Parathyroid adenoma (tissue), 2 donors: ENCODE measurements around the gene PITRM1.

Source experiments
- H2AFZ ChIP-seq: fragments of 300-600 bp; sonication (generic); one replicate; pipeline ENCODE4 v1.7.0; 2017; ENCODE audit warnings: antibody characterized with exemption, mild to moderate bottlenecking
- H3K27ac ChIP-seq: fragments of 300-600 bp; sonication (generic); one replicate; pipeline ENCODE4 v1.7.0; 2017
- H3K27me3 ChIP-seq: fragments of 300-600 bp; sonication (generic); one replicate; pipeline ENCODE4 v1.7.0; 2017; ENCODE audit warnings: low read length; ENCODE audit not compliant: control insufficient read depth, insufficient read depth
- H3K36me3 ChIP-seq: fragments of 300-600 bp; sonication (generic); one replicate; pipeline ENCODE4 v1.7.0; 2017; ENCODE audit warnings: low read length; ENCODE audit not compliant: control insufficient read depth, insufficient read depth
- H3K4me1 ChIP-seq: fragments of 300-600 bp; sonication (generic); one replicate; pipeline ENCODE4 v1.7.0; 2017; ENCODE audit warnings: control low read depth
- H3K4me2 ChIP-seq: fragments of 300-600 bp; sonication (generic); one replicate; pipeline ENCODE4 v1.7.0; 2017; ENCODE audit warnings: low read length
- H3K4me3 ChIP-seq: fragments of 300-600 bp; sonication (generic); one replicate; pipeline ENCODE4 v1.7.0; 2017; ENCODE audit warnings: low read depth, low read length
- H3K79me2 ChIP-seq: fragments of 300-600 bp; sonication (generic); one replicate; pipeline ENCODE4 v1.7.0; 2017; ENCODE audit warnings: control low read depth
- H3K9ac ChIP-seq: fragments of 300-600 bp; sonication (generic); one replicate; pipeline ENCODE4 v1.7.0; 2017; ENCODE audit warnings: mild to moderate bottlenecking
- H3K9me3 ChIP-seq: fragments of 300-600 bp; sonication (generic); one replicate; pipeline ENCODE4 v1.7.0; 2017; ENCODE audit warnings: low read length; ENCODE audit not compliant: control insufficient read depth
- TF ChIP-seq, protein P1 (sequence below): fragments of 300-600 bp; sonication (generic); IDR thresholded peaks from one replicate; pipeline ENCODE4 v1.7.0; 2017; ENCODE audit warnings: antibody characterized with exemption, mild to moderate bottlenecking
- donor health status: primary hyperparathyroidism.

PITRM1 gene

DNA sequence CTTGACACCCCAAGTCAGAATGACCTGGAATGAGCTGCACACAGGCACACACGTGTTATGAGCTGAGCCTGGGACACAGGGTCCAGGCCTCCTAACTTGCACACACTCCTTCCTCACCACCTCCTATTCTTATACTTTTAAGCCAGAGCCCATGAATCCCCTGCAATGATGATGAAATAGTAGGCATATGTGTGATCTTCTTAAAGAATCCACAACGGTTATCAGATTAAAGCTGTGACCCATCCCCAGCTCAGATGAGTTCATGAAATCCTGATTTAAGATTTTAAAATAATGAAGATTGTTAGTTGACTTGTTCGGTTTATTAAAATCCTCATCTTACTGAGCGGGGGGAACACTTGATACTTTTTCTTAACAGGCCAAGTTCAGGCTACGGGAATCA lies 38.6 kb downstream of the PITRM1 start:
- Histone ChIP-seq H3K9me3 (no peaks in the 10 kb centered on the region), H3K36me3 (no peaks in the 10 kb centered on the region), H3K4me1 (no peaks in the 10 kb centered on the region), H3K27ac (no peak overlapping the region), H3K4me3 (no peak overlapping the region), H3K9ac (no peak overlapping the region), H3K79me2 (no peaks in the 10 kb centered on the region), H3K4me2 (no peak overlapping the region), H2AFZ (no peak overlapping the region), H3K27me3 (no peaks in the 10 kb centered on the region)
- TF ChIP-seq, protein P1, sequence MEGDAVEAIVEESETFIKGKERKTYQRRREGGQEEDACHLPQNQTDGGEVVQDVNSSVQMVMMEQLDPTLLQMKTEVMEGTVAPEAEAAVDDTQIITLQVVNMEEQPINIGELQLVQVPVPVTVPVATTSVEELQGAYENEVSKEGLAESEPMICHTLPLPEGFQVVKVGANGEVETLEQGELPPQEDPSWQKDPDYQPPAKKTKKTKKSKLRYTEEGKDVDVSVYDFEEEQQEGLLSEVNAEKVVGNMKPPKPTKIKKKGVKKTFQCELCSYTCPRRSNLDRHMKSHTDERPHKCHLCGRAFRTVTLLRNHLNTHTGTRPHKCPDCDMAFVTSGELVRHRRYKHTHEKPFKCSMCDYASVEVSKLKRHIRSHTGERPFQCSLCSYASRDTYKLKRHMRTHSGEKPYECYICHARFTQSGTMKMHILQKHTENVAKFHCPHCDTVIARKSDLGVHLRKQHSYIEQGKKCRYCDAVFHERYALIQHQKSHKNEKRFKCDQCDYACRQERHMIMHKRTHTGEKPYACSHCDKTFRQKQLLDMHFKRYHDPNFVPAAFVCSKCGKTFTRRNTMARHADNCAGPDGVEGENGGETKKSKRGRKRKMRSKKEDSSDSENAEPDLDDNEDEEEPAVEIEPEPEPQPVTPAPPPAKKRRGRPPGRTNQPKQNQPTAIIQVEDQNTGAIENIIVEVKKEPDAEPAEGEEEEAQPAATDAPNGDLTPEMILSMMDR = no peak

DNA sequence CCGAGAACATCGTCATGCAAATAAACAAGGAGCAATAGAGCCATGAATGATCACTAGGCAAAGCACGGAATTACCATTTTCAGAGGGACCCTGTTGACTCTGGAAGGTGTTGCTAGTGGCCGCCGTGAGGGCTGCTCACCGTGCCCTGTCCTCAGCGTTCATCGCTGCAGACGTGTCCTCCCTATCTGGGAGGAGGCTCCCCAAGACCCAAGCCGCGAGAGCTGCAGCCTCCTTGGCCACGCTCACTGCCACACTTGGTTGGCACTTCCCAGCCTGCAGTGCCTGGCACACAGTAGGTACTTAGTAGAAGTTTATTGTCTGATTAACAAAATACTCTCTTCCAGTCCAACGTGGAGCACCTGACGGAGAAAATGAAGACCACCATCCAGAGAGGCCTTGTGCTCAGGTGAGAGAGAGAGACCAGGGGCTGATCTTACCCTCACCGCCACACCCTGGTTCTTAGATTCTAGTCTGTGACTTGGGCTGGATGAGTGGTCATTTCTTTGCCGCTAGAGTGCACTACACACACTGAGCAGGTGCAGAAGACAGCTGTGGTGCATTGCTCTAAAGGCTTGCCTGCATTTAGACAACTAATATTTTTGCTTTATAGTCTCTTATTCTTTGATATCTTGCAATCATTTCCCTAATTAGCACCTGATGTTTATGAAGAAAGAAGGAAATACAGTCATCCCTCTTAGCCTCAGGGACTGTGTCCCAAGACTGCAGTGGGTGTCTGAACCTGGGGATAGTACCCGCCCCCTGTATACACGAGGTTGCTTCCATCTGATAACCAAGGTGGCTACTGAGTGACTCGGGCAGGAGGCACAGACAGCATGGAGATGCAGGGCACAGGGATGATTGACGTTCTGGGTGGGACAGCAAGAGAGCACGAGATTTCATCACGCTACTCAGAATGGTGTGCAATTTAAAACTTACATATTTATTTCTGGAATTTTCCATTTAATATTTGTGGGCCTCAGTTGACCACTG lies 40.3 kb downstream of the PITRM1 start:
- Histone ChIP-seq H3K4me2 (no peak overlapping the region), H3K27me3 (no peaks in the 10 kb centered on the region), H3K9ac (no peak overlapping the region), H3K4me1 (no peaks in the 10 kb centered on the region), H3K79me2 (no peaks in the 10 kb centered on the region), H3K27ac (no peak overlapping the region), H3K36me3 (no peaks in the 10 kb centered on the region), H3K4me3 (no peak overlapping the region), H2AFZ (no peak overlapping the region), H3K9me3 (no peaks in the 10 kb centered on the region)
- TF ChIP-seq, protein P1 = no peak

DNA sequence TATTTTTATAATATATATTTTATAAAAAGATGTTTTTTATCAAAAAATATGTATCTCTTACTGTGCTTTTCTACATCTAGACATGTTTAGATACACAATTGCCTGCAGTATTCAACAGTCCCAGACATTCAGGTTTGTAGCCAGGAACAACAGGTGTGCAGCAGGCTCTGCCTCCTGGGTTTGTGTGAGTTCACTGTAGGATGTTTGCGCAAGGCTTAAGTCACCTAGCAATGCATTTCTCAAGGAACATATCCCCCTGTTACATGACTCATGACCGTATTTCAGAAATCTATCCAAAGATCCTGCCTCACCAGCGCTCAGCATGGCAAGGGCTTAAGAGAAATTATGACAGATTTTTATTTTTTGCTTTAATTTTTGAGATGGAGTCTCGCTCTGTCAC lies 41.5 kb downstream of the PITRM1 start:
- no peaks in the 10 kb centered on the region for H3K4me1 ChIP-seq
- no peaks in the 10 kb centered on the region for H3K9me3 ChIP-seq
- no peak overlapping the region for H3K27ac ChIP-seq
- no peaks in the 10 kb centered on the region for H3K27me3 ChIP-seq
- H3K36me3 ChIP-seq = no peaks in the 10 kb centered on the region
- H3K9ac ChIP-seq = no peak overlapping the region
- no peaks in the 10 kb centered on the region for H3K79me2 ChIP-seq
- H3K4me2 ChIP-seq = no peak overlapping the region
- no peak overlapping the region for H3K4me3 ChIP-seq
- H2AFZ ChIP-seq = no peak overlapping the region
- TF ChIP-seq, protein P1 = no peak

DNA sequence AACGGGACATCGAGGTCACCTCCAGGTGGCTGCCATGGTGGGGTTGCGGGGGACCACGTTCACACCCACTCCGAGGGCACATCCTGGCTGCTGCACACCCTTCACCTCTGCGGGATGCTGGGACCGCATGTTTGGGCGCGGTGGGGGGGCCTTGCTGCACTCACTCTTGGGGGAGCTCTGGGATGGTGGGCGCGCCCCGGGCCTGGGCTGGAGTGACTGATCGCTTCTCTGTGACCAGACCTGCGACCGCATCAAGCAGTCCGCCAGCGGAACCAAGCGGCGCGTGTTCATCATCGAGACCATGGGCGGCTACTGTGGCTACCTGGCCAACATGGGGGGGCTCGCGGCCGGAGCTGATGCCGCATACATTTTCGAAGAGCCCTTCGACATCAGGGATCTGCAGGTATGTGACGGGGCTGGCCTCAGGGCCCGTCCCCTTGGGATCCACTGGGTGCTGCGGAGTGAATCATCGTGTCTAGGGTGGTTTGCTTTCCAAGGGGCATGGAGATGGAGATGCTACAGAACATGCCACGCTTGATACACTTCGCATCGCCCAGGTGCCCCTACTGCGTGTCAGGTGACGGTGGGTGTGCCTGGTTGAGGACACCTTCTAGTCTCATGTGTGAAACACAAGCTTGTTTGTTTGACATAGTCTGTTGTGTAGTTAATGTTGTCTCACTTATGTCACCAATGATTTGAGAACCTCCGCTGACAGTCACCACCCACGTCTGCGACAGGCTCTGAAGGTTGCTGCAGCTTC lies 42.8 kb downstream of the PITRM1 start:
- Histone ChIP-seq H3K27ac (no peak overlapping the region), H2AFZ (no peak overlapping the region), H3K4me2 (no peak overlapping the region), H3K4me3 (no peak overlapping the region), H3K9ac (no peak overlapping the region), H3K27me3 (no peaks in the 10 kb centered on the region), H3K9me3 (no peaks in the 10 kb centered on the region), H3K36me3 (no peaks in the 10 kb centered on the region), H3K4me1 (no peaks in the 10 kb centered on the region), H3K79me2 (no peaks in the 10 kb centered on the region)
- TF ChIP-seq, protein P1 = no peak
